HG02588 (cell line): ENCODE results near the gene WWOX.

Experiments
- ATAC-seq: cut with Tn5 transposase; IDR thresholded peaks from one replicate; pipeline ENCODE4 v1.9.1; 2021; ENCODE audit warnings: mild to moderate bottlenecking, moderate library complexity; ENCODE audit not compliant: unreplicated experiment

WWOX gene

GRCh38 chr16:78694414-78694813 is 595.0 kb downstream of the WWOX start:
- ATAC-seq = no peak

GRCh38 chr16:78695391-78695790 is 595.9 kb downstream of the WWOX start:
- ATAC-seq = no peak

- ATAC-seq = no peak
These were observed 597.3 kb downstream of the WWOX start for GRCh38 chr16:78696797-78697196.

GRCh38 chr16:78697426-78697825 is 598.0 kb downstream of the WWOX start:
- ATAC-seq = no peak

GRCh38 chr16:78703936-78704335 is 604.5 kb downstream of the WWOX start:
- ATAC-seq = no peak

- no peak for ATAC-seq
These were observed 605.0 kb downstream of the WWOX start for GRCh38 chr16:78704416-78704815.

- ATAC-seq = no peak
These were observed 606.2 kb downstream of the WWOX start for GRCh38 chr16:78705694-78706093.

- no peak for ATAC-seq
These were observed 607.2 kb downstream of the WWOX start for GRCh38 chr16:78706637-78707036.

GRCh38 chr16:78709137-78709884 is 609.9 kb downstream of the WWOX start:
- no peak for ATAC-seq

- ATAC-seq = no peak
These were observed 615.7 kb downstream of the WWOX start for GRCh38 chr16:78715106-78715505.

- ATAC-seq = no peak
These were observed 616.2 kb downstream of the WWOX start for GRCh38 chr16:78715673-78716072.

- no peak for ATAC-seq
These were observed 618.7 kb downstream of the WWOX start for GRCh38 chr16:78718141-78718540.

GRCh38 chr16:78720416-78720815 is 621.0 kb downstream of the WWOX start:
- ATAC-seq = no peak

- ATAC-seq = no peak
These were observed 628.1 kb downstream of the WWOX start for GRCh38 chr16:78727536-78727935.

GRCh38 chr16:78729687-78730086 is 630.2 kb downstream of the WWOX start:
- ATAC-seq = no peak

- ATAC-seq = no peak
These were observed 632.3 kb downstream of the WWOX start for GRCh38 chr16:78731785-78732184.

GRCh38 chr16:78732696-78733095 is 633.2 kb downstream of the WWOX start:
- ATAC-seq = no peak

GRCh38 chr16:78735337-78735736 is 635.9 kb downstream of the WWOX start:
- ATAC-seq = no peak

GRCh38 chr16:78737630-78738029 is 638.2 kb downstream of the WWOX start:
- ATAC-seq = no peak

- ATAC-seq = no peak
These were observed 639.1 kb downstream of the WWOX start for GRCh38 chr16:78738557-78738956.

- ATAC-seq = no peak
These were observed 640.8 kb downstream of the WWOX start for GRCh38 chr16:78740269-78740668.

- peak; percentile 94 for ATAC-seq
These were observed 643.2 kb downstream of the WWOX start for GRCh38 chr16:78742501-78743283.
